ENCODE results near the gene GABBR2.
"Not testable (repeated sequence)": the region's sequence is repeated elsewhere in the genome, so short reads cannot be mapped to it uniquely, and the experiment has no call there.

The GABBR2 gene

GRCh38 chr9:98283143-98283542, 425.6 kb downstream of the GABBR2 start:
- not testable (repeated sequence) for DNase-seq

GRCh38 chr9:98281281-98281680, 427.5 kb downstream of the GABBR2 start:
- no peak for DNase-seq

GRCh38 chr9:98280574-98280973, 428.2 kb downstream of the GABBR2 start:
- no peak for DNase-seq

- no peak for DNase-seq
Observed at GRCh38 chr9:98280162-98280561, 428.6 kb downstream of the GABBR2 start.

GRCh38 chr9:98276907-98277469, 431.7 kb downstream of the GABBR2 start:
- no peak for DNase-seq

- DNase-seq = no peak
Observed at GRCh38 chr9:98275159-98275558, 433.6 kb downstream of the GABBR2 start.

GRCh38 chr9:98272083-98272482, 436.7 kb downstream of the GABBR2 start:
- DNase-seq = no peak

GRCh38 chr9:98271479-98271878, 437.3 kb downstream of the GABBR2 start:
- no peak for DNase-seq

GRCh38 chr9:98270284-98270683, 438.5 kb downstream of the GABBR2 start:
- DNase-seq = not testable (repeated sequence)

- not testable (repeated sequence) for DNase-seq
Observed at GRCh38 chr9:98269652-98270051, 439.1 kb downstream of the GABBR2 start.

GRCh38 chr9:98267556-98267955, 441.2 kb downstream of the GABBR2 start:
- DNase-seq = not testable (repeated sequence)

- no peak for DNase-seq
Observed at GRCh38 chr9:98264516-98264915, 444.2 kb downstream of the GABBR2 start.

GRCh38 chr9:98263482-98264357, 445.0 kb downstream of the GABBR2 start:
- peak in 11 of 14 donors; percentile 8 to 68 (median 49) for DNase-seq

- DNase-seq = no peak
Observed at GRCh38 chr9:98263080-98263479, 445.7 kb downstream of the GABBR2 start.

GRCh38 chr9:98262056-98262455, 446.7 kb downstream of the GABBR2 start:
- no peak for DNase-seq

- no peak for DNase-seq
Observed at GRCh38 chr9:98260635-98261034, 448.1 kb downstream of the GABBR2 start.

- DNase-seq = no peak
Observed at GRCh38 chr9:98259791-98260190, 448.9 kb downstream of the GABBR2 start.

GRCh38 chr9:98256756-98257155, 452.0 kb downstream of the GABBR2 start:
- DNase-seq = peak in 1 of 14 donors; percentile 13

GRCh38 chr9:98255578-98256296, 453.0 kb downstream of the GABBR2 start, which contains the start of gene TBC1D2:
TSS of gene TBC1D2 (minus strand) at chr9:98255649. CDS start at chr9:98255541, 108 bp downstream.
- DNase-seq = peak; percentile 49 to 99 (median 95)

- peak in 3 of 14 donors; percentile 47 to 56 (median 55) for DNase-seq
Observed at GRCh38 chr9:98255061-98255577, 453.6 kb downstream of the GABBR2 start.

- peak in 1 of 14 donors; percentile 5 for DNase-seq
Observed at GRCh38 chr9:98254228-98255060, 454.3 kb downstream of the GABBR2 start.

GRCh38 chr9:98253565-98253964, 455.2 kb downstream of the GABBR2 start:
- no peak for DNase-seq
